Keratinocyte (primary cell): ENCODE data around the gene TXLNB. TPM values are rescaled to one million over a fixed set of nuclear protein-coding genes. Genes with fewer than 3 reads are reported as not detected.
A peak's percentile ranks its signal among the peaks of the same experiment; 100 is the strongest.

Experiments used
- DNase-seq: peaks from one replicate; pipeline ENCODE4 v3.0.0-alpha.2; 2011; ENCODE audit warnings: low read depth, missing footprints, low spot score
- FAIRE-seq: peaks from 2 replicates; lab custom pipeline; 2011; peaks lifted over from hg19 to GRCh38; lab: Jason Lieb, UNC
- H2AFZ ChIP-seq: 2 replicates; pipeline ENCODE4 v1.6.0; 2012; ENCODE audit warnings: low read length, control low read depth, inconsistent platforms; ENCODE audit not compliant: control insufficient read depth
- H3K27ac ChIP-seq: 2 replicates; pipeline ENCODE4 v1.5.1; 2011; ENCODE audit warnings: low read length; ENCODE audit not compliant: control insufficient read depth, insufficient read depth
- H3K27me3 ChIP-seq: 3 replicates; pipeline ENCODE4 v1.6.0; 2011; ENCODE audit warnings: low read length; ENCODE audit not compliant: control insufficient read depth, insufficient read depth; ENCODE audit errors: extremely low read depth
- H3K36me3 ChIP-seq, 2 experiments: 2 replicates in 1 of 2; 3 replicates in 1 of 2; pipeline ENCODE4 v1.5.1; 2011; ENCODE audit warnings: low read length in 2 of 2, mild to moderate bottlenecking in 1 of 2; ENCODE audit not compliant: control insufficient read depth in 2 of 2, insufficient read depth in 2 of 2; ENCODE audit errors: extremely low read depth in 1 of 2
- H3K4me1 ChIP-seq: 3 replicates; pipeline ENCODE4 v1.5.1; 2011; ENCODE audit warnings: low read length; ENCODE audit not compliant: control insufficient read depth, insufficient read depth; ENCODE audit errors: extremely low read depth
- H3K4me2 ChIP-seq: 3 replicates; pipeline ENCODE4 v1.6.0; 2011; ENCODE audit warnings: low read depth, low read length; ENCODE audit not compliant: control insufficient read depth, insufficient read depth; ENCODE audit errors: extremely low read depth
- H3K4me3 ChIP-seq, 3 experiments: fragments of 200-600 bp in 1 of 3; sonication (generic) in 1 of 3; 2 replicates in 2 of 3; 3 replicates in 1 of 3; pipeline ENCODE4 v1.5.1; 2011 to 2016; ENCODE audit warnings: low read length in 3 of 3, mild to moderate bottlenecking in 3 of 3, control low read depth in 2 of 3, inconsistent platforms in 1 of 3, low read depth in 1 of 3, mixed read lengths in 1 of 3, mixed run types in 1 of 3, moderate library complexity in 1 of 3; ENCODE audit not compliant: control insufficient read depth in 2 of 3, insufficient read depth in 2 of 3; ENCODE audit errors: extremely low read depth in 1 of 3
- H3K79me2 ChIP-seq: 2 replicates; pipeline ENCODE4 v1.6.0; 2012; ENCODE audit warnings: low read length; ENCODE audit not compliant: control insufficient read depth, insufficient read depth
- H3K9ac ChIP-seq: 3 replicates; pipeline ENCODE4 v1.6.0; 2011; ENCODE audit warnings: low read length; ENCODE audit not compliant: control insufficient read depth, insufficient read depth; ENCODE audit errors: extremely low read depth
- H3K9me1 ChIP-seq: 3 replicates; pipeline ENCODE4 v1.6.0; 2011; ENCODE audit warnings: low read length; ENCODE audit not compliant: control insufficient read depth, insufficient read depth; ENCODE audit errors: extremely low read depth
- H3K9me3 ChIP-seq: 2 replicates; pipeline ENCODE4 v1.5.1; 2012; ENCODE audit warnings: low read depth, low read length; ENCODE audit not compliant: control insufficient read depth
- H4K20me1 ChIP-seq: 3 replicates; pipeline ENCODE4 v1.6.0; 2011; ENCODE audit warnings: low read length; ENCODE audit not compliant: control insufficient read depth, insufficient read depth; ENCODE audit errors: extremely low read depth
- EZH2 ChIP-seq: IDR thresholded peaks from one replicate; pipeline ENCODE4 v1.6.1; 2012; ENCODE audit warnings: inconsistent platforms, mild to moderate bottlenecking, low read length, moderate library complexity
- dilution Hi-C: fragments of 300-500 bp; cut with MboI; formaldehyde crosslinking; loops from one replicate; pipeline ENCODE4 v1.7.0; 2020; ENCODE audit warnings: low sequenced_read_pairs; ENCODE audit not compliant: extremely low pct_ligation_motif_present
- polyA plus RNA-seq, 5 experiments: library from polyadenylated mRNA; depleted of rRNA in 3 of 5; stranded (reverse) in 3 of 5; stranded (forward) in 1 of 5; unstranded in 1 of 5; fragments of >200 nt; gene quantifications; 1 replicate in 1 of 5; 2 replicates in 3 of 5; 3 replicates in 1 of 5; pipeline versions ENCODE4 v1.2.1 to v1.2.3, GENCODE V29; 2011 to 2012; ENCODE audit warnings: missing spikeins in 2 of 5, low read depth in 1 of 5, low replicate concordance in 1 of 5
- TF ChIP-seq, protein P1 (sequence below), 3 experiments: IDR thresholded peaks in 1 of 3; conservative IDR thresholded peaks in 1 of 3; optimal IDR thresholded peaks in 1 of 3; 2 replicates in 2 of 3; 3 replicates in 1 of 3; pipeline versions ENCODE3 to v1.5.1; 2011; ENCODE audit warnings: low read length in 3 of 3, mild to moderate bottlenecking in 3 of 3, moderate library complexity in 2 of 3, control low read depth in 1 of 3, inconsistent platforms in 1 of 3; ENCODE audit not compliant: insufficient read depth in 2 of 3; ENCODE audit errors: extremely low read depth in 1 of 3

The TXLNB gene
- polyA plus RNA-seq, 1 donor (not counting 4 experiments of a cell fraction or from before 2014, with no cell fraction given) = 0.03 TPM

DNA sequence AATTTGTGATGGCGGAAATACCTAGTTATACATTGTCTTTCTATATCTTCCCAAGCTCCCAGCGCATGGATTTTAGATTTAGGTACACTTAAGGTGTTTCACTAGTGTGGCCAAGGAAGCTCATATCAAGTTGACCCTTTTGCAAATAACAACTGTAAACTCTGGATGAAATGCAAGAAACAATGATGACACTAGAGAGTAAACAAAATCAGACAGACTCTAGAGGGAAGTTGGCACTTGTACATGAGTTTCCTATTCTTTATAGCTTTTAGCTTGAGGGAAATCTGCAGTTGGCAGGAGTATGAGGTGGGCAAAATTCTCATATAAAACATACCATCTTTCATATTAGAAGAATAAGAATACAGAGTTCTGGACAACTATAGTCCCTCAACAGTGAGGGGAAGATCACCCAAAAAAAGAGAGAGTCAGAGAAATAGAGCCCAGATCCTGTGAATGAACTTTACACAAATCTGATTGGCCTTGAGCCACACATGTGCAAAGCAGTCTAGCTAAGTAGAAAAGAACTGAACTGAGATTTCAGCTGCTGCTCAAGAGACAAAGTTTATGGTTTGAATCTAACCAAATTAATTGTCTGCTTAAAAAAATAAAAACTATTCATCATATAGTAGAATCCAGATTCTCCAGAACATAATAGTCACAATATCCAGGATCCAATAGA, 26.1 kb downstream of the TXLNB start:
- H3K36me3 ChIP-seq = no peaks in the 10 kb centered on the region
- no peak overlapping the region for H3K4me2 ChIP-seq
- no peaks in the 10 kb centered on the region for H3K27me3 ChIP-seq
- H3K27ac ChIP-seq = no peak overlapping the region
- no peaks in the 10 kb centered on the region for H3K9me3 ChIP-seq
- no peaks in the 10 kb centered on the region for H3K4me1 ChIP-seq
- H3K4me3 ChIP-seq = no peak overlapping the region
- peaks cover 2% of the 10 kb centered on the region for H3K9me1 ChIP-seq
- TF ChIP-seq, protein P1, sequence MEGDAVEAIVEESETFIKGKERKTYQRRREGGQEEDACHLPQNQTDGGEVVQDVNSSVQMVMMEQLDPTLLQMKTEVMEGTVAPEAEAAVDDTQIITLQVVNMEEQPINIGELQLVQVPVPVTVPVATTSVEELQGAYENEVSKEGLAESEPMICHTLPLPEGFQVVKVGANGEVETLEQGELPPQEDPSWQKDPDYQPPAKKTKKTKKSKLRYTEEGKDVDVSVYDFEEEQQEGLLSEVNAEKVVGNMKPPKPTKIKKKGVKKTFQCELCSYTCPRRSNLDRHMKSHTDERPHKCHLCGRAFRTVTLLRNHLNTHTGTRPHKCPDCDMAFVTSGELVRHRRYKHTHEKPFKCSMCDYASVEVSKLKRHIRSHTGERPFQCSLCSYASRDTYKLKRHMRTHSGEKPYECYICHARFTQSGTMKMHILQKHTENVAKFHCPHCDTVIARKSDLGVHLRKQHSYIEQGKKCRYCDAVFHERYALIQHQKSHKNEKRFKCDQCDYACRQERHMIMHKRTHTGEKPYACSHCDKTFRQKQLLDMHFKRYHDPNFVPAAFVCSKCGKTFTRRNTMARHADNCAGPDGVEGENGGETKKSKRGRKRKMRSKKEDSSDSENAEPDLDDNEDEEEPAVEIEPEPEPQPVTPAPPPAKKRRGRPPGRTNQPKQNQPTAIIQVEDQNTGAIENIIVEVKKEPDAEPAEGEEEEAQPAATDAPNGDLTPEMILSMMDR (optimal IDR thresholded peaks at IDR 0.05 in 1 of 3, IDR thresholded peaks at IDR 0.05 in 1 of 3, conservative IDR thresholded peaks at IDR 0.05 in 1 of 3; ENCODE audit: extremely low read depth in 1 of 3, insufficient read depth in 2 of 3, low read length in 3 of 3) = no peak
- TF ChIP-seq EZH2 = no peak
- dilution Hi-C loops = no loop called here
- H4K20me1 ChIP-seq = no peaks in the 10 kb centered on the region
- H2AFZ ChIP-seq = no peak overlapping the region
- H3K9ac ChIP-seq = no peak overlapping the region
- H3K79me2 ChIP-seq = no peaks in the 10 kb centered on the region
- FAIRE-seq = no peak
- no peak for DNase-seq

DNA sequence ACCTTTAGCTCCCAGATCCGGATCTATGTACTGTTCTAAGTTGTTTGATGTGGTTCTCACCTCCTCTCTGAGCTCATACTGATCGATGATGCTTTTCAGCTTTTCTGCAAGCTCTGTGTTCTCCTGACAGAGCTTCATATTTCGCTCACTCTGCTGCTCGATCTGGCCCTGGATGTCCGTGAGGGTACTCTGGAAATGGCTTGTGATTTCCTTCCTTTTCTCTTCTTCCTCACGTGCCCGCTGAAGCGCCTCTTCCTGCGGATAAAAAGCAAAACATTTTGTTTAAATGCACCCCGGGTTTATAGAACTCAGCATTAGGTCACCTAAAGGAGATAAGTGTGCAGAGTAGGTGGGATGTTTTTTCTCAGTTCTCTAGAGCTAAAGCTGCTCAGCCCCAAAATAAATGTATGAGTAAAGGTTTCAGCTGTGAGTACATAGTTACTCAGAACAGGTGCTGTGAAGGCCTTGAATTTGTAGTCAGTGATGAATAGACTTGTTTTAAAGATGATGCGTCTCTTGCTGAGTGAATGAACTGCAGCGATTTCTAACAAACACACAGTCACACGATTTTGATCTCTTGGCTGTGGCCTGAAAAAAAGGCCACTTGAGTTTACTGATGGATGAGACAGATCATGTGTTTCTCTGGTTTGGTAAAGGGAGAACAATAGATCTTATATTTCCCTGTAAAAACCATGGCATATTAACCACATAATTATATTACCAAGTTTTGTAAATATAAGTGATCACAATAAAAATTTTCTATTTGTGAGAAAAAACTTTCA, 29.1 kb downstream of the TXLNB start:
- H2AFZ ChIP-seq = no peak overlapping the region

More for the DNA sequence above, 29.1 kb downstream of the TXLNB start:
- Histone ChIP-seq H3K79me2 (no peaks in the 10 kb centered on the region), H3K9ac (no peak overlapping the region), H3K27me3 (no peaks in the 10 kb centered on the region), H3K27ac (no peak overlapping the region), H3K9me3 (no peaks in the 10 kb centered on the region), H4K20me1 (no peaks in the 10 kb centered on the region), H3K9me1 (peaks cover 2% of the 10 kb centered on the region), H3K4me3 (no peak overlapping the region), H3K4me1 (no peaks in the 10 kb centered on the region), H3K36me3 (no peaks in the 10 kb centered on the region), H3K4me2 (no peak overlapping the region)
- dilution Hi-C loops = no loop called here
- DNase-seq = peak; percentile 23
- peak; percentile 46 for FAIRE-seq
- TF ChIP-seq, protein P1 (optimal IDR thresholded peaks at IDR 0.05 in 1 of 3, IDR thresholded peaks at IDR 0.05 in 1 of 3, conservative IDR thresholded peaks at IDR 0.05 in 1 of 3; ENCODE audit: extremely low read depth in 1 of 3, insufficient read depth in 2 of 3, low read length in 3 of 3) = no peak
